Measurements from ENCODE around the gene GRM8. TPM values are rescaled to one million over a fixed set of nuclear protein-coding genes. Genes with fewer than 3 reads are reported as not detected.

Gene GRM8
- total and polyA plus RNA-seq, 9 of the 15 experiments (the other 6 are each of a cell fraction or from before 2014, with no cell fraction given), result 0.13 TPM; not detected in 7

GRCh38 chr7:126394406-126394805 is 858.3 kb downstream of the GRM8 start:
- no peak overlapping the region for H3K4me2 ChIP-seq (ENCODE audit: insufficient read depth, low read length)
- ChIA-PET CTCF (ENCODE audit: low intra/inter-chr PET ratio) (no interaction called here), POLR2A (no interaction called here)
- BruUV-seq (replicated peaks), result no TSS peak
- no peaks in the 10 kb centered on the region for H3K9me1 ChIP-seq (ENCODE audit: control insufficient read depth, insufficient read depth, low read length)
- H3K9me3 ChIP-seq (replicated peaks; ENCODE audit: control insufficient read depth, insufficient read depth, low read depth, low read length), result 0 out of 2 replicates have a peak, but pooled peaks cover 2% of the 10 kb centered on the region
- FAIRE-seq (no peak), ATAC-seq (no peak), DNase-seq (ENCODE audit: extremely low read depth in 1 of 4, low spot score in 3 of 4) (no peak)
- H3K4me1 ChIP-seq (replicated peaks in 1 of 2; ENCODE audit: control insufficient read depth in 2 of 2, insufficient read depth in 2 of 2, low read length in 2 of 2), result no peaks in the 10 kb centered on the region
- no peaks in the 10 kb centered on the region for H3K27me3 ChIP-seq (ENCODE audit: control insufficient read depth in 2 of 2, insufficient read depth in 2 of 2, low read length in 2 of 2)
- H3K36me3 ChIP-seq (ENCODE audit: control insufficient read depth, insufficient read depth, low read length), result no peaks in the 10 kb centered on the region
- H3K4me3 ChIP-seq, result no peak overlapping the region
- H4K20me1 ChIP-seq (replicated peaks; ENCODE audit: control insufficient read depth, insufficient read depth, low read length), result no peaks in the 10 kb centered on the region
- no peak overlapping the region for H3K27ac ChIP-seq (ENCODE audit: extremely low read depth, low read depth, low read length)
- no peak overlapping the region for H2AFZ ChIP-seq (ENCODE audit: low read depth, low read length)
- H3K79me2 ChIP-seq (ENCODE audit: control insufficient read depth, insufficient read depth, low read length), result no peaks in the 10 kb centered on the region
- intact Hi-C loops (cut with micrococcal nuclease) (no loop called here), in situ Hi-C loops (cut with MboI) (no loop called here)
- TF ChIP-seq TBL1XR1 (IDR thresholded peaks at IDR 0.05; ENCODE audit: low read length in 2 of 2) (no peak), ZKSCAN1 (IDR thresholded peaks at IDR 0.05; ENCODE audit: low read depth, low read length) (no peak)
- TF ChIP-seq, protein P1, sequence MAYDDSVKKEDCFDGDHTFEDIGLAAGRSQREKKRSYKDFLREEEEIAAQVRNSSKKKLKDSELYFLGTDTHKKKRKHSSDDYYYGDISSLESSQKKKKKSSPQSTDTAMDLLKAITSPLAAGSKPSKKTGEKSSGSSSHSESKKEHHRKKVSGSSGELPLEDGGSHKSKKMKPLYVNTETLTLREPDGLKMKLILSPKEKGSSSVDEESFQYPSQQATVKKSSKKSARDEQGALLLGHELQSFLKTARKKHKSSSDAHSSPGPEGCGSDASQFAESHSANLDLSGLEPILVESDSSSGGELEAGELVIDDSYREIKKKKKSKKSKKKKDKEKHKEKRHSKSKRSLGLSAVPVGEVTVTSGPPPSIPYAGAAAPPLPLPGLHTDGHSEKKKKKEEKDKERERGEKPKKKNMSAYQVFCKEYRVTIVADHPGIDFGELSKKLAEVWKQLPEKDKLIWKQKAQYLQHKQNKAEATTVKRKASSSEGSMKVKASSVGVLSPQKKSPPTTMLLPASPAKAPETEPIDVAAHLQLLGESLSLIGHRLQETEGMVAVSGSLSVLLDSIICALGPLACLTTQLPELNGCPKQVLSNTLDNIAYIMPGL (CRISPR knock-in tag; IDR thresholded peaks at IDR 0.05), result no peak
- under 1% methylated on average over 7 of the region's 7 CpGs for WGBS (ENCODE audit: insufficient coverage, low coverage, missing lambda C conversion rate)
- H3K9ac ChIP-seq (ENCODE audit: insufficient read depth in 1 of 2, low read depth in 2 of 2, low read length in 2 of 2), result no peak overlapping the region

MicroRNAs within 50 kb of the gene (microRNA counts, 767-probe panel; counts per million panel counts)
- microRNA hsa-miR-592, result not detected

Small RNA genes within 50 kb of the gene (microRNA-seq; reads per million reads assigned to microRNA genes)
- 0.36 reads per million for gene MIR592 (ENCODE audit: borderline microRNAs expressed)

Small RNA genes within 50 kb of the gene (small RNA-seq; reads per million reads assigned to genes)
- 0.15 reads per million for gene MIR592

Other genes starting within 250 kb of the GRM8 start
- 21.0 and 25.2 TPM in 2 replicates for gene ZNF800, start 139.8 kb upstream of the GRM8 start, total RNA-seq (2014; rRNA removed)
- 46.1 and 51.1 TPM in 2 replicates for gene ZNF800, start 139.8 kb upstream of the GRM8 start, total RNA-seq (2014; rRNA removed; fragmentation: Illumina TruSeq; extraction: Trizol)
- 54.0 and 58.3 TPM in 2 replicates for gene ZNF800, start 139.8 kb upstream of the GRM8 start, total RNA-seq (2015; rRNA removed; fragmentation: Illumina TruSeq; extraction: Trizol)
- 48.5 and 50.2 TPM in 2 replicates for gene ZNF800, start 139.8 kb upstream of the GRM8 start, total RNA-seq (2021)
- 23.8 and 33.4 TPM in 2 replicates for gene ZNF800, start 139.8 kb upstream of the GRM8 start, polyA plus RNA-seq (2011; rRNA removed)
- gene ZNF800, start 139.8 kb upstream of the GRM8 start, polyA plus RNA-seq (2014; fragmentation: Illumina TruSeq; extraction: Trizol), result 29.0 and 46.7 TPM in 2 replicates
- 1 to 10 TPM; 7.5 to 9.3 TPM for gene ZNF800, start 139.8 kb upstream of the GRM8 start, polyA plus RNA-seq (2014; fragmentation: Nextera tagmentation; extraction: Ambion mirVana)
- gene ZNF800, start 139.8 kb upstream of the GRM8 start, polyA plus RNA-seq (2014; rRNA removed), result 18.9 and 19.3 TPM in 2 replicates

All from K562 (cell line).